Breast epithelium (tissue), 3 donors: Measurements from ENCODE around the gene PLXNA2.
A peak's percentile ranks its signal among the peaks of the same experiment; 100 is the strongest.

Experiments
- POLR2AphosphoS5 ChIP-seq, 3 donors: sonication (generic); formaldehyde crosslinking; IDR thresholded peaks; one replicate each; pipeline ENCODE4 v1.6.1; 2017; ENCODE audit warnings: antibody characterized with exemption in 3 of 3
- TF ChIP-seq, protein P1 (sequence below), 3 donors: fragments of 450-650 bp; IDR thresholded peaks; one replicate each; pipeline ENCODE4 v1.5.1; 2016 to 2017; ENCODE audit warnings: antibody characterized with exemption in 3 of 3, mild to moderate bottlenecking in 3 of 3, moderate library complexity in 3 of 3

DNA sequence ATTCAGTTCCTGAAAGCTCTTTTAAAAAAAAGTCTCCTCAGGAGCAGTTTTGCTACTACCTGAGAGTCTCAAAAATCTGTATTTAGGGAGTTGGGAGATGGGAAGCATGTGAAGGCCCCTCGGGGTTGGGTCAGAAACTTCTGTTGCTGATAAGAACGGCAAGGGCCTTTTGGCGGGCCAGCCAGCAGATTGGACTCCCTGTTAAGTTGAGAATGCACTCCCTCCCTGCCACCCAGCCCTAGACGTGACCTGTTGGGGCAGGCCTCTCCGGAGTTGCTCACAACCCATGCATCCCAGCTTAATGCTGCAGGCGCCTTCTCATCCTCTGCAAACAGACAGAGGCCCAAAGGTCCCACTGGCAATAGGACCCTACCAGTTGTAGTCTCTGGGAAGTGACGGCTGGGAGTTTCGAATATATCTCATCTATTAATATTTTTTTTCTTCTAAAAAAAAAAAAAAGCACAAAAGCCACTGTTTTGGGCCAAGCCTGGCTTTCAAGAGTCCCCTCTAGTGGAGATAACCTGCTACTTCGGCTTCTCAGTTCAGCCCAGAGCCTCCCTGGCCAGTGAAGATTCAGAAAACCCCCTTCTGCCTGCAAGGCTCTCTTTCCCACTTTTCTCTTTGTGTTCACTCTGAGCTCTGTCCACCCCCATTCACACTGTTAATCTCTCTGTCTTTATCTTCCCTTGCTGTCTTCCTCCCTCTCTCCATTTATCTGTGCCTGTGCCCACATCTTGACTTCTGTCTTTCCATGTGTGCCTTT, 5.3 kb downstream of the PLXNA2 start:
- TF ChIP-seq, protein P1, sequence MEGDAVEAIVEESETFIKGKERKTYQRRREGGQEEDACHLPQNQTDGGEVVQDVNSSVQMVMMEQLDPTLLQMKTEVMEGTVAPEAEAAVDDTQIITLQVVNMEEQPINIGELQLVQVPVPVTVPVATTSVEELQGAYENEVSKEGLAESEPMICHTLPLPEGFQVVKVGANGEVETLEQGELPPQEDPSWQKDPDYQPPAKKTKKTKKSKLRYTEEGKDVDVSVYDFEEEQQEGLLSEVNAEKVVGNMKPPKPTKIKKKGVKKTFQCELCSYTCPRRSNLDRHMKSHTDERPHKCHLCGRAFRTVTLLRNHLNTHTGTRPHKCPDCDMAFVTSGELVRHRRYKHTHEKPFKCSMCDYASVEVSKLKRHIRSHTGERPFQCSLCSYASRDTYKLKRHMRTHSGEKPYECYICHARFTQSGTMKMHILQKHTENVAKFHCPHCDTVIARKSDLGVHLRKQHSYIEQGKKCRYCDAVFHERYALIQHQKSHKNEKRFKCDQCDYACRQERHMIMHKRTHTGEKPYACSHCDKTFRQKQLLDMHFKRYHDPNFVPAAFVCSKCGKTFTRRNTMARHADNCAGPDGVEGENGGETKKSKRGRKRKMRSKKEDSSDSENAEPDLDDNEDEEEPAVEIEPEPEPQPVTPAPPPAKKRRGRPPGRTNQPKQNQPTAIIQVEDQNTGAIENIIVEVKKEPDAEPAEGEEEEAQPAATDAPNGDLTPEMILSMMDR (IDR thresholded peaks at IDR 0.05), result peak in 2 of 3 donors; percentile 38 to 42
- TF ChIP-seq POLR2AphosphoS5 (IDR thresholded peaks at IDR 0.05), result no peak
